Sigmoid colon (tissue), 7 donors: Measurements from ENCODE around the gene PABPN1. TPM values are rescaled to one million over a fixed set of nuclear protein-coding genes. Genes with fewer than 3 reads are reported as not detected.

Experiments used
- DNase-seq: peaks from one replicate; pipeline ENCODE4 v3.0.0-alpha.2; 2019
- H3K27ac ChIP-seq, 4 donors: fragments of 200-600 bp; sonication (generic); one replicate each; pipeline ENCODE4 v1.5.1; 2016 to 2019; ENCODE audit warnings: mild to moderate bottlenecking in 1 of 4
- H3K27me3 ChIP-seq, 3 donors: fragments of 200-600 bp; sonication (generic); one replicate each; pipeline ENCODE4 v1.5.1; 2019; ENCODE audit warnings: mild to moderate bottlenecking in 1 of 3
- H3K36me3 ChIP-seq, 4 donors: fragments of 200-600 bp; sonication (generic); one replicate each; pipeline ENCODE4 v1.5.1; 2016 to 2019
- H3K4me1 ChIP-seq, 4 donors: fragments of 200-600 bp; sonication (generic); one replicate each; pipeline ENCODE4 v1.5.1; 2017 to 2019
- H3K4me3 ChIP-seq, 4 donors: fragments of 200-600 bp; sonication (generic); one replicate each; pipeline ENCODE4 v1.5.1; 2017 to 2019; ENCODE audit warnings: mild to moderate bottlenecking in 2 of 4, moderate library complexity in 1 of 4
- H3K9me3 ChIP-seq, 4 donors: fragments of 200-600 bp in 3 of 4; sonication (generic) in 3 of 4; one replicate each; pipeline versions ENCODE4 v1.5.1 to v1.6.1; 2013 to 2019
- CTCF ChIP-seq, 4 experiments: fragments of 450-650 bp in 3 of 4; fragments of 200-600 bp in 1 of 4; IDR thresholded peaks; one replicate each; pipeline ENCODE4 v1.5.1; 2016 to 2019; ENCODE audit warnings: antibody characterized with exemption in 4 of 4, mild to moderate bottlenecking in 3 of 4, moderate library complexity in 2 of 4
- EP300 ChIP-seq, 4 donors: sonication (generic); formaldehyde crosslinking; IDR thresholded peaks; one replicate each; pipeline ENCODE4 v1.6.1; 2017; ENCODE audit warnings: antibody characterized with exemption in 4 of 4
- POLR2A ChIP-seq, 2 donors: fragments of 450-650 bp; IDR thresholded peaks; one replicate each; pipeline ENCODE4 v1.6.1; 2016; ENCODE audit warnings: antibody characterized with exemption in 2 of 2, mild to moderate bottlenecking in 2 of 2, moderate library complexity in 2 of 2
- POLR2AphosphoS5 ChIP-seq, 4 donors: sonication (generic); formaldehyde crosslinking; IDR thresholded peaks; one replicate each; pipeline ENCODE4 v1.6.1; 2017; ENCODE audit warnings: antibody characterized with exemption in 4 of 4
- WGBS, 2 donors: extraction: QIAGEN DNeasy Blood & Tissue Kit; methylation state at CpG; one replicate each; pipeline ENCODE4 v1.1.7; 2013; 5-methylcytosine and 5-hydroxymethylcytosine counted together
- intact Hi-C: fragments of 100-400 bp; cut with DNase I; formaldehyde crosslinking; loops from one replicate; pipeline ENCODE4 v1.15.1; 2023
- polyA plus RNA-seq, 3 donors: library from polyadenylated mRNA; stranded (reverse); fragments of 200-250 nt; gene quantifications; one replicate each; pipeline ENCODE4 v1.2.3, GENCODE V29; 2013
- total RNA-seq, 4 donors: library from RNA; depleted of rRNA; stranded (reverse); fragments of >200 nt; gene quantifications; one replicate each; pipeline ENCODE4 v1.1.0, GENCODE V29; 2016
- donor health status: healthy with polysubstance abuse.
- donor health status: Bipolar disorder and iron deficiency.
- donor health status: healthy.

The PABPN1 gene
- total and polyA plus RNA-seq, 7 donors, result 38.3 to 137 (median 69.1) TPM

GRCh38 chr14:23346693-23347405 is 25.6 kb downstream of the PABPN1 start:
- DNase-seq, result no peak
- 88% methylated on average over 27 of the region's 27 CpGs for WGBS, 2 donors
- TF ChIP-seq EP300 (IDR thresholded peaks at IDR 0.05) (no peak), POLR2A (IDR thresholded peaks at IDR 0.05) (no peak), CTCF (IDR thresholded peaks at IDR 0.05) (no peak), POLR2AphosphoS5 (IDR thresholded peaks at IDR 0.05) (no peak)
- Histone ChIP-seq H3K9me3 (no peaks in the 10 kb centered on the region), H3K36me3 (no peaks in the 10 kb centered on the region), H3K27me3 (no peaks in the 10 kb centered on the region), H3K4me3 (no peak overlapping the region), H3K27ac (no peak overlapping the region), H3K4me1 (peaks cover 0 to 5% (median 4%) of the 10 kb centered on the region in 4 donors)
- intact Hi-C loops, result no loop called here

GRCh38 chr14:23347406-23348296 is 26.4 kb downstream of the PABPN1 start:
- Histone ChIP-seq H3K27ac (no peak overlapping the region), H3K36me3 (no peaks in the 10 kb centered on the region), H3K27me3 (peaks cover 0 to 4% (median 3%) of the 10 kb centered on the region in 3 donors), H3K4me3 (no peak overlapping the region), H3K4me1 (peaks cover 0 to 11% (median 9%) of the 10 kb centered on the region in 4 donors), H3K9me3 (no peaks in the 10 kb centered on the region)
- TF ChIP-seq EP300 (IDR thresholded peaks at IDR 0.05) (no peak), POLR2A (IDR thresholded peaks at IDR 0.05) (no peak), POLR2AphosphoS5 (IDR thresholded peaks at IDR 0.05) (no peak), CTCF (IDR thresholded peaks at IDR 0.05) (no peak)
- intact Hi-C loops, result no loop called here
- DNase-seq, result no peak
- WGBS, 2 donors, result 94 to 96% methylated on average over 19 of the region's 19 CpGs

- peaks cover 0 to 17% (median 14%) of the 10 kb centered on the region in 4 donors for H3K4me1 ChIP-seq
- TF ChIP-seq CTCF (IDR thresholded peaks at IDR 0.05), result no peak
- no peak for TF ChIP-seq POLR2AphosphoS5 (IDR thresholded peaks at IDR 0.05)
- TF ChIP-seq EP300 (IDR thresholded peaks at IDR 0.05), result no peak
- no peak for TF ChIP-seq POLR2A (IDR thresholded peaks at IDR 0.05)
- WGBS, 2 donors, result 89 to 90% methylated on average over 6 of the region's 6 CpGs
- no peaks in the 10 kb centered on the region for H3K36me3 ChIP-seq
- H3K4me3 ChIP-seq, result no peak overlapping the region
- DNase-seq, result no peak
- intact Hi-C loops, result no loop called here
- H3K27ac ChIP-seq, result no peak overlapping the region
- no peaks in the 10 kb centered on the region for H3K9me3 ChIP-seq
- H3K27me3 ChIP-seq, result peaks cover 0 to 4% (median 3%) of the 10 kb centered on the region in 3 donors
Measured at GRCh38 chr14:23348297-23348655, 27.0 kb downstream of the PABPN1 start.

GRCh38 chr14:23349156-23349845 is 28.0 kb downstream of the PABPN1 start:
- peaks cover 0 to 4% (median 3%) of the 10 kb centered on the region in 3 donors for H3K27me3 ChIP-seq
- intact Hi-C loops, result no loop called here
- no peaks in the 10 kb centered on the region for H3K9me3 ChIP-seq
- H3K4me1 ChIP-seq, result peaks cover 0 to 18% (median 15%) of the 10 kb centered on the region in 4 donors
- WGBS, 2 donors, result 91% methylated on average over 8 of the region's 8 CpGs
- no peak for DNase-seq
- H3K36me3 ChIP-seq, result no peaks in the 10 kb centered on the region
- H3K4me3 ChIP-seq, result no peak overlapping the region
- no peak overlapping the region for H3K27ac ChIP-seq
- TF ChIP-seq POLR2AphosphoS5 (IDR thresholded peaks at IDR 0.05) (no peak), EP300 (IDR thresholded peaks at IDR 0.05) (no peak), POLR2A (IDR thresholded peaks at IDR 0.05) (no peak), CTCF (IDR thresholded peaks at IDR 0.05) (no peak)
